GM21447 (cell line): ENCODE results near the gene HLA-DQA2.
"Not testable (repeated sequence)": the region's sequence is repeated elsewhere in the genome, so short reads cannot be mapped to it uniquely, and the experiment has no call there.

Experiments used
- ATAC-seq: cut with Tn5 transposase; IDR thresholded peaks from one replicate; pipeline ENCODE4 v1.9.1; 2021; ENCODE audit not compliant: unreplicated experiment

HLA-DQA2 gene

GRCh38 chr6:32775071-32775470 lies 33.9 kb downstream of the HLA-DQA2 start:
- no peak for ATAC-seq

- no peak for ATAC-seq
Observed at GRCh38 chr6:32779036-32779435, 37.8 kb downstream of the HLA-DQA2 start.

GRCh38 chr6:32782923-32783322 lies 41.7 kb downstream of the HLA-DQA2 start:
- not testable (repeated sequence) for ATAC-seq

GRCh38 chr6:32785781-32786533 lies 44.8 kb downstream of the HLA-DQA2 start:
- no peak for ATAC-seq

- ATAC-seq: no peak
Observed at GRCh38 chr6:32790306-32790705, 49.1 kb downstream of the HLA-DQA2 start.

GRCh38 chr6:32792901-32793435 lies 51.8 kb downstream of the HLA-DQA2 start:
- ATAC-seq: no peak

GRCh38 chr6:32794510-32794909 lies 53.3 kb downstream of the HLA-DQA2 start:
- ATAC-seq: no peak
